Measurements from ENCODE around the gene TBC1D3B. TPM values are rescaled to one million over a fixed set of nuclear protein-coding genes. Genes with fewer than 3 reads are reported as not detected.
"Not testable (repeated sequence)": the region's sequence is repeated elsewhere in the genome, so short reads cannot be mapped to it uniquely, and the experiment has no call there.

The TBC1D3B gene
- total RNA-seq, 1 experiment from 2014 or later, result 6.3 TPM

GRCh38 chr17:36201506-36201905 is 25.1 kb upstream of the TBC1D3B start:
- 0 out of 2 replicates have a peak, but pooled peaks have one; percentile 2 for TF ChIP-seq ARID4B (CRISPR knock-in tag; IDR thresholded peaks at IDR 0.05; ENCODE audit: borderline replicate concordance)
- H3K27me3 Mint-ChIP-seq (ENCODE audit: low read depth); ATAC-seq; H3K9me3 Mint-ChIP-seq; H3K36me3 Mint-ChIP-seq; DNase-seq (ENCODE audit: low spot score); H3K4me3 Mint-ChIP-seq; H3K4me1 Mint-ChIP-seq; POLR2A ChIA-PET: not testable (repeated sequence)
- CTCF ChIA-PET, result interaction anchor here (1.7 kb wide), 1 partner anchor 19 kb away, joined by 6 read pairs; no protein-coding TSS in a partner anchor
- H3K27ac Mint-ChIP-seq, result peak overlapping the region; percentile 5; the same call in 1 of the 2 replicates

DNA sequence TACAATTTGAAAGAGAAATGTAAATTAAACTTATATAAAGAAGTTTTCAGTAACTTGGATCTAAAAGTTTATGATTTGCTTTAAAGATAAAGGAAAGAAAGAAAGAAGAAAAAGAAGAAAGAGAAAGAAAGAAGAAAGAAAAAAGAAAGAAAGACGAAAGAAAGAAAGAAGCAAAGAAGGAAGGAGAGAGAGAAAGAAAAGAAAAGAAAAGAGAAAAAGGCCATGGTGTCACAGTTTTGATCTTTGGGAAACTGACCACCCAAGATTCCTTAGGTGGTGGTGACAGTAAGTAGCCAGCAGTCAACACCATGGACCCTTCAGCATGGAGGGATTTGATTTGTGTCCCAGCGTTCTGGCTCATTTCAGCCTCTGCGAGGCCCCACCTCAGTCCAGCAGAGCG is 24.7 kb upstream of the TBC1D3B start:
- H3K27ac Mint-ChIP-seq; H3K27me3 Mint-ChIP-seq (ENCODE audit: low read depth); ATAC-seq; H3K4me3 Mint-ChIP-seq; H3K9me3 Mint-ChIP-seq; DNase-seq (ENCODE audit: low spot score); POLR2A ChIA-PET; H3K36me3 Mint-ChIP-seq: not testable (repeated sequence)
- peaks cover 11% of the 10 kb centered on the region for H3K4me1 Mint-ChIP-seq
- CTCF ChIA-PET, result interaction anchor here (0.7 kb wide), 1 partner anchor 19 kb away, joined by 3 read pairs; no protein-coding TSS in a partner anchor

DNA sequence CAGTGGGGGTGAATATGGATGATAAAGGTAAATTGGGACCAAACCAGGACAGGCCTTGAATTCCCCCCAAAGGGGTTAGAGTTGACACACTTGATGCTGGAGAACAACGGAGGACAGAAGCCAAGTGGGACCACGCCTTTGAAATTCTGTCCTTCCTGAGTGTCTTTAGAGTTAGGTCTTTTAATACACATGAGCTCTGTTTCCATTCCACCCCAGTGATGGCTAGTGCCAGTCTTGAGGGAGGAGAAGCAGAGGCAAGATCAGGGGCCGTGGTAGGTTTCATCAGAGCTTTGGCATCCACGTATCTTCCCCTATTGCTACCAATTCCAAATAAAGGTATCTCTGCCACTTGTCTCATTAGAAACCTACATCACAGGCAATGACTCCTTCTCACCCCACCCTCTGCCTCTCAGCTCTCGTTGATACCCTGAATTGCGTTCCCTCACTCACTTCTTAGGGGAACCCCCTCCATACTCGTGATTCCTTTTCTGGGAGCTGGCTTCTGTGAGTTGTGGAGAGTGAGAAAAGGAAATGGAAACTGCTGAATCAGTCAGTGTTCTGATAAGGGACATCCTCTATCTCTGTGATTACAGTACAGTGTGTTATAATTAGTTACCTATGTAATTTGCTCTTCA is 22.5 kb upstream of the TBC1D3B start:
- peaks cover 17% of the 10 kb centered on the region for H3K4me1 Mint-ChIP-seq
- no peaks in the 10 kb centered on the region for H3K9me3 Mint-ChIP-seq
- H3K36me3 Mint-ChIP-seq, result no peaks in the 10 kb centered on the region
- no peak for ATAC-seq
- H3K27me3 Mint-ChIP-seq (ENCODE audit: low read depth), result no peaks in the 10 kb centered on the region
- CTCF ChIA-PET, result no interaction called here
- H3K27ac Mint-ChIP-seq, result no peak overlapping the region
- no peak for DNase-seq (ENCODE audit: low spot score)
- POLR2A ChIA-PET, result interaction anchor here (1.6 kb wide), 1 partner anchor 16 kb away, joined by 3 read pairs; no protein-coding TSS in a partner anchor
- TF ChIP-seq ZNF263 (CRISPR knock-in tag; IDR thresholded peaks at IDR 0.05; ENCODE audit: low read depth) (no peak), FOXK1 (CRISPR knock-in tag; IDR thresholded peaks at IDR 0.05) (no peak), ZNF396 (CRISPR knock-in tag; IDR thresholded peaks at IDR 0.05; ENCODE audit: borderline replicate concordance) (no peak), SOX15 (CRISPR knock-in tag; IDR thresholded peaks at IDR 0.05) (no peak), OVOL2 (CRISPR knock-in tag; IDR thresholded peaks at IDR 0.05; ENCODE audit: borderline replicate concordance) (no peak), KAT7 (CRISPR knock-in tag; IDR thresholded peaks at IDR 0.05; ENCODE audit: borderline replicate concordance) (no peak), NR2C2 (CRISPR knock-in tag; IDR thresholded peaks at IDR 0.05) (no peak)
- TF ChIP-seq, protein P1, sequence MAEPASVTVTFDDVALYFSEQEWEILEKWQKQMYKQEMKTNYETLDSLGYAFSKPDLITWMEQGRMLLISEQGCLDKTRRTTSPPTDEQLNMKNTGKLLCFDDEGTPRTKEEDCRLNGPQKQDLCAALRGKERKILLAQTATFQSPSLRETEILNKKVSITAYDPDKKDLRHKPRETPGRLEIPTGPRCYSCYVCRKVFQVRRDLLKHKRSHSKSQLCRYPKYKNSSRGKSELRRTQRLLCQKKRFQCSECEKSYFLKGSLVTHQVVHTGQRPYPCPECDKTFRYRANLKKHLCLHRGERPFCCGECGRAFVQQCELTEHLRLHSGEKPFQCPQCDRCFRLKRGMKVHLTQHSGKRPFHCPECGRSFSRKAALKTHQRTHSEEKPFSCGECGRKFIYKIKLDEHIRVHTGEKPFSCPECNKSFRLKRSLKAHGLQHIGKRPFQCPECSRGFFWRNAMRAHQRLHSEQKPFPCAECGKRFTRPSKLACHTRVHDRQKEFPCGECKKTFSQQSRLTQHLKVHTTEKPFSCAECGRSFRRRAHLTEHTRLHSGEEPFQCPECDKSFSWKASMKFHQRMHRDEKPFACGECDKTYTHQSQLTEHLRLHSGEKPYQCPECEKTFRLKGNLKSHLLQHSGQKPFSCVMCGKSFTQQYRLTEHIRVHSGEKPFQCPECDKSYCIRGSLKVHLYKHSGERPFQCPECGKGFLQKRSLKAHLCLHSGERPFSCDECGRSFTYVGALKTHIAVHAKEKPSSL (CRISPR knock-in tag; conservative IDR thresholded peaks at IDR 0.05), result no peak
- no peak overlapping the region for H3K4me3 Mint-ChIP-seq

GRCh38 chr17:36197387-36197703 is 20.9 kb upstream of the TBC1D3B start:
- peaks cover 12% of the 10 kb centered on the region for H3K4me1 Mint-ChIP-seq
- H3K27ac Mint-ChIP-seq, result no peak overlapping the region
- H3K36me3 Mint-ChIP-seq, result no peaks in the 10 kb centered on the region
- TF ChIP-seq KAT7 (CRISPR knock-in tag; IDR thresholded peaks at IDR 0.05; ENCODE audit: borderline replicate concordance) (no peak), TEAD1 (CRISPR knock-in tag; IDR thresholded peaks at IDR 0.05) (no peak), ZNF263 (CRISPR knock-in tag; IDR thresholded peaks at IDR 0.05; ENCODE audit: low read depth) (no peak), GRHL2 (CRISPR knock-in tag; IDR thresholded peaks at IDR 0.05; ENCODE audit: insufficient replicate concordance, severe bottlenecking) (no peak), ZNF317 (CRISPR knock-in tag; IDR thresholded peaks at IDR 0.05; ENCODE audit: borderline replicate concordance, low read depth) (no peak), NFATC4 (CRISPR knock-in tag; IDR thresholded peaks at IDR 0.05) (no peak), ERG (CRISPR knock-in tag; IDR thresholded peaks at IDR 0.05) (no peak), ZNF416 (CRISPR knock-in tag; IDR thresholded peaks at IDR 0.05) (no peak), ZBTB43 (CRISPR knock-in tag; IDR thresholded peaks at IDR 0.05) (no peak), HMGA2 (CRISPR knock-in tag; IDR thresholded peaks at IDR 0.05) (no peak), MYBL2 (CRISPR knock-in tag; IDR thresholded peaks at IDR 0.05) (no peak), GTF2I (CRISPR knock-in tag; conservative IDR thresholded peaks at IDR 0.05) (no peak)

More at GRCh38 chr17:36197387-36197703, 20.9 kb upstream of the TBC1D3B start:
- no peaks in the 10 kb centered on the region for H3K27me3 Mint-ChIP-seq (ENCODE audit: low read depth)
- POLR2A ChIA-PET, result interaction anchor here (0.6 kb wide), 1 partner anchor 40 kb away, joined by 3 read pairs; no protein-coding TSS in a partner anchor
- no peak for DNase-seq (ENCODE audit: low spot score)
- CTCF ChIA-PET, result interaction anchor here (0.6 to 0.7 kb wide), 2 partner anchors 75 to 228 kb away, joined by 3 to 5 read pairs; no protein-coding TSS in a partner anchor
- no peaks in the 10 kb centered on the region for H3K9me3 Mint-ChIP-seq
- no peak overlapping the region for H3K4me3 Mint-ChIP-seq
- ATAC-seq, result no peak

Data from WTC11 (cell line).